BJ (cell line): ENCODE data around the gene TTC23. TPM values are rescaled to one million over a fixed set of nuclear protein-coding genes. Genes with fewer than 3 reads are reported as not detected.

ENCODE experiments used
- CTCF ChIA-PET: fragments of 350-600 bp; formaldehyde crosslinking; extraction: SDS; loops from one replicate; lab custom pipeline; 2021; ENCODE audit warnings: antibody characterized with exemption, inconsistent platforms; lab: Yijun Ruan, JAX
- POLR2A ChIA-PET: fragments of 300-600 bp; sonication (Branson Sonifier 250); formaldehyde crosslinking; extraction: SDS; loops from one replicate; lab custom pipeline; 2021; ENCODE audit warnings: antibody characterized with exemption; lab: Charles Lee
- DNase-seq: peaks from one replicate; pipeline ENCODE4 v3.0.0-alpha.2; 2011; ENCODE audit warnings: low read depth
- H3K27me3 ChIP-seq: 2 replicates; pipeline ENCODE4 v1.6.0; 2011; ENCODE audit warnings: low read length; ENCODE audit not compliant: control insufficient read depth, insufficient read depth
- H3K36me3 ChIP-seq: 2 replicates; pipeline ENCODE4 v1.5.1; 2011; ENCODE audit warnings: low read length; ENCODE audit not compliant: control insufficient read depth, insufficient read depth
- H3K4me3 ChIP-seq: 2 replicates; pipeline ENCODE4 v1.5.1; 2011; ENCODE audit warnings: low read depth, mild to moderate bottlenecking, control low read depth, low read length
- CTCF ChIP-seq: IDR thresholded peaks from 2 replicates; pipeline ENCODE4 v1.5.1; 2011; ENCODE audit warnings: low read depth, mild to moderate bottlenecking, control low read depth, inconsistent platforms, low read length, moderate library complexity; ENCODE audit not compliant: insufficient read depth
- polyA plus RNA-seq: library from polyadenylated mRNA; depleted of rRNA; stranded (reverse); fragments of >200 nt; gene quantifications from 2 replicates; pipeline ENCODE4 v1.2.3, GENCODE V29; 2011

Gene TTC23
- polyA plus RNA-seq, 1 experiment = 3.6 TPM

GRCh38 chr15:99134317-99134821 is 115.0 kb downstream of the TTC23 start:
- DNase-seq = no peak
- H3K27me3 ChIP-seq = no peaks in the 10 kb centered on the region
- CTCF ChIA-PET = interaction anchor here (0.7 to 1.6 kb wide), 2 partner anchors 9 to 74 kb away, joined by 3 read pairs; no protein-coding TSS in a partner anchor
- H3K4me3 ChIP-seq = no peak overlapping the region
- POLR2A ChIA-PET = no interaction called here
- no peak for TF ChIP-seq CTCF
- H3K36me3 ChIP-seq = peaks cover 2% of the 10 kb centered on the region

- peaks cover 2% of the 10 kb centered on the region; the same call in 1 of the 2 replicates for H3K36me3 ChIP-seq
- DNase-seq = no peak
- no peak overlapping the region for H3K4me3 ChIP-seq
- ChIA-PET POLR2A (no interaction called here), CTCF (interaction anchor here (1.4 kb wide), 1 partner anchor 8 kb away, joined by 5 read pairs; no protein-coding TSS in a partner anchor)
- no peaks in the 10 kb centered on the region for H3K27me3 ChIP-seq
- TF ChIP-seq CTCF = no peak
Observed at GRCh38 chr15:99132634-99133287, 116.6 kb downstream of the TTC23 start.

GRCh38 chr15:99132122-99132521 is 117.3 kb downstream of the TTC23 start:
- Histone ChIP-seq H3K4me3 (no peak overlapping the region), H3K36me3 (peaks cover 2% of the 10 kb centered on the region; the same call in 1 of the 2 replicates), H3K27me3 (no peaks in the 10 kb centered on the region)
- POLR2A ChIA-PET = no interaction called here
- TF ChIP-seq CTCF = no peak
- no peak for DNase-seq
- CTCF ChIA-PET = no interaction called here

GRCh38 chr15:99131441-99132023 is 117.8 kb downstream of the TTC23 start:
- Histone ChIP-seq H3K36me3 (no peaks in the 10 kb centered on the region; the same call in 1 of the 2 replicates), H3K27me3 (no peaks in the 10 kb centered on the region), H3K4me3 (no peak overlapping the region)
- POLR2A ChIA-PET = no interaction called here
- DNase-seq = no peak
- TF ChIP-seq CTCF = no peak
- CTCF ChIA-PET = interaction anchor here (1.1 kb wide), 1 partner anchor 30 kb away, joined by 5 read pairs; no protein-coding TSS in a partner anchor

GRCh38 chr15:99130765-99131440 is 118.5 kb downstream of the TTC23 start:
- ChIA-PET CTCF (interaction anchor here (1.1 kb wide), 2 partner anchors 11 to 29 kb away, joined by 3 to 5 read pairs; no protein-coding TSS in a partner anchor), POLR2A (no interaction called here)
- no peak for TF ChIP-seq CTCF
- H3K4me3 ChIP-seq = no peak overlapping the region
- no peaks in the 10 kb centered on the region; the same call in 1 of the 2 replicates for H3K36me3 ChIP-seq
- DNase-seq = no peak
- no peaks in the 10 kb centered on the region for H3K27me3 ChIP-seq
